Mammary epithelial cell (primary cell): ENCODE data around the gene DDX25.

Experiments
- EZH2 ChIP-seq: IDR thresholded peaks from 2 replicates; pipeline ENCODE4 v1.6.1; 2012; ENCODE audit warnings: low read length, inconsistent platforms, borderline replicate concordance
- TF ChIP-seq, protein P1 (sequence below), 2 donors: IDR thresholded peaks in 1 of 2; conservative IDR thresholded peaks in 1 of 2; 2 replicates each; pipeline ENCODE4 v1.5.1; 2011 to 2012; ENCODE audit warnings: inconsistent platforms in 2 of 2, low read length in 2 of 2, mild to moderate bottlenecking in 2 of 2, control low read depth in 1 of 2, low read depth in 1 of 2; ENCODE audit not compliant: insufficient read depth in 1 of 2; ENCODE audit errors: extremely low read depth in 1 of 2

DNA sequence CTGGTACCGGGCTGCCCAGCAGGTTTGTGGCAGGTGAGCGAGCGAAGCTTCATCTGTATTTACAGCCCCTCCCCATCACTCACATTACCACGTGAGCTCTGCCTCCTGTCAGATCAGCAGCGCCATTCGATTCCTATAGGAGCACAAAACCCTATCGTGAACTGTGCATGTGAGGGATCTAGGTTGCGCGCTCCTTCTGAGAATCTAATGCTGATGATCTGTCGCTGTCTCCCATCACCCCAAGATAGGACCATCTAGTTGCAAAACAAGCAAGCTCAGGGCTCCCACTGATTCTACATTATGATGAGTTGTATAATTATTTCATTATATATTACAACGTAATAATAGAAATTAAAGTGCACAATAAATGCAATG, 25.8 kb downstream of the DDX25 start:
- TF ChIP-seq, protein P1, sequence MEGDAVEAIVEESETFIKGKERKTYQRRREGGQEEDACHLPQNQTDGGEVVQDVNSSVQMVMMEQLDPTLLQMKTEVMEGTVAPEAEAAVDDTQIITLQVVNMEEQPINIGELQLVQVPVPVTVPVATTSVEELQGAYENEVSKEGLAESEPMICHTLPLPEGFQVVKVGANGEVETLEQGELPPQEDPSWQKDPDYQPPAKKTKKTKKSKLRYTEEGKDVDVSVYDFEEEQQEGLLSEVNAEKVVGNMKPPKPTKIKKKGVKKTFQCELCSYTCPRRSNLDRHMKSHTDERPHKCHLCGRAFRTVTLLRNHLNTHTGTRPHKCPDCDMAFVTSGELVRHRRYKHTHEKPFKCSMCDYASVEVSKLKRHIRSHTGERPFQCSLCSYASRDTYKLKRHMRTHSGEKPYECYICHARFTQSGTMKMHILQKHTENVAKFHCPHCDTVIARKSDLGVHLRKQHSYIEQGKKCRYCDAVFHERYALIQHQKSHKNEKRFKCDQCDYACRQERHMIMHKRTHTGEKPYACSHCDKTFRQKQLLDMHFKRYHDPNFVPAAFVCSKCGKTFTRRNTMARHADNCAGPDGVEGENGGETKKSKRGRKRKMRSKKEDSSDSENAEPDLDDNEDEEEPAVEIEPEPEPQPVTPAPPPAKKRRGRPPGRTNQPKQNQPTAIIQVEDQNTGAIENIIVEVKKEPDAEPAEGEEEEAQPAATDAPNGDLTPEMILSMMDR (conservative IDR thresholded peaks at IDR 0.05 in 1 of 2, IDR thresholded peaks at IDR 0.05 in 1 of 2; ENCODE audit: extremely low read depth in 1 of 2, insufficient read depth in 1 of 2, low read depth in 1 of 2, low read length in 2 of 2), result no peak
- TF ChIP-seq EZH2, result no peak
